Keratinocyte (primary cell): ENCODE data around the gene KLHL42. TPM values are rescaled to one million over a fixed set of nuclear protein-coding genes. Genes with fewer than 3 reads are reported as not detected.
A peak's percentile ranks its signal among the peaks of the same experiment; 100 is the strongest.

Experiments used
- DNase-seq: peaks from one replicate; pipeline ENCODE4 v3.0.0-alpha.2; 2011; ENCODE audit warnings: low read depth, missing footprints, low spot score
- FAIRE-seq: peaks from 2 replicates; lab custom pipeline; 2011; peaks lifted over from hg19 to GRCh38; lab: Jason Lieb, UNC
- H2AFZ ChIP-seq: 2 replicates; pipeline ENCODE4 v1.6.0; 2012; ENCODE audit warnings: low read length, control low read depth, inconsistent platforms; ENCODE audit not compliant: control insufficient read depth
- H3K27ac ChIP-seq: 2 replicates; pipeline ENCODE4 v1.5.1; 2011; ENCODE audit warnings: low read length; ENCODE audit not compliant: control insufficient read depth, insufficient read depth
- H3K27me3 ChIP-seq: 3 replicates; pipeline ENCODE4 v1.6.0; 2011; ENCODE audit warnings: low read length; ENCODE audit not compliant: control insufficient read depth, insufficient read depth; ENCODE audit errors: extremely low read depth
- H3K36me3 ChIP-seq, 2 experiments: 2 replicates in 1 of 2; 3 replicates in 1 of 2; pipeline ENCODE4 v1.5.1; 2011; ENCODE audit warnings: low read length in 2 of 2, mild to moderate bottlenecking in 1 of 2; ENCODE audit not compliant: control insufficient read depth in 2 of 2, insufficient read depth in 2 of 2; ENCODE audit errors: extremely low read depth in 1 of 2
- H3K4me1 ChIP-seq: 3 replicates; pipeline ENCODE4 v1.5.1; 2011; ENCODE audit warnings: low read length; ENCODE audit not compliant: control insufficient read depth, insufficient read depth; ENCODE audit errors: extremely low read depth
- H3K4me2 ChIP-seq: 3 replicates; pipeline ENCODE4 v1.6.0; 2011; ENCODE audit warnings: low read depth, low read length; ENCODE audit not compliant: control insufficient read depth, insufficient read depth; ENCODE audit errors: extremely low read depth
- H3K4me3 ChIP-seq, 3 experiments: fragments of 200-600 bp in 1 of 3; sonication (generic) in 1 of 3; 2 replicates in 2 of 3; 3 replicates in 1 of 3; pipeline ENCODE4 v1.5.1; 2011 to 2016; ENCODE audit warnings: low read length in 3 of 3, mild to moderate bottlenecking in 3 of 3, control low read depth in 2 of 3, inconsistent platforms in 1 of 3, low read depth in 1 of 3, mixed read lengths in 1 of 3, mixed run types in 1 of 3, moderate library complexity in 1 of 3; ENCODE audit not compliant: control insufficient read depth in 2 of 3, insufficient read depth in 2 of 3; ENCODE audit errors: extremely low read depth in 1 of 3
- H3K79me2 ChIP-seq: 2 replicates; pipeline ENCODE4 v1.6.0; 2012; ENCODE audit warnings: low read length; ENCODE audit not compliant: control insufficient read depth, insufficient read depth
- H3K9ac ChIP-seq: 3 replicates; pipeline ENCODE4 v1.6.0; 2011; ENCODE audit warnings: low read length; ENCODE audit not compliant: control insufficient read depth, insufficient read depth; ENCODE audit errors: extremely low read depth
- H3K9me1 ChIP-seq: 3 replicates; pipeline ENCODE4 v1.6.0; 2011; ENCODE audit warnings: low read length; ENCODE audit not compliant: control insufficient read depth, insufficient read depth; ENCODE audit errors: extremely low read depth
- H3K9me3 ChIP-seq: 2 replicates; pipeline ENCODE4 v1.5.1; 2012; ENCODE audit warnings: low read depth, low read length; ENCODE audit not compliant: control insufficient read depth
- H4K20me1 ChIP-seq: 3 replicates; pipeline ENCODE4 v1.6.0; 2011; ENCODE audit warnings: low read length; ENCODE audit not compliant: control insufficient read depth, insufficient read depth; ENCODE audit errors: extremely low read depth
- CTCF ChIP-seq, 3 experiments: IDR thresholded peaks in 1 of 3; conservative IDR thresholded peaks in 1 of 3; optimal IDR thresholded peaks in 1 of 3; 2 replicates in 2 of 3; 3 replicates in 1 of 3; pipeline versions ENCODE3 to v1.5.1; 2011; ENCODE audit warnings: low read length in 3 of 3, mild to moderate bottlenecking in 3 of 3, moderate library complexity in 2 of 3, control low read depth in 1 of 3, inconsistent platforms in 1 of 3; ENCODE audit not compliant: insufficient read depth in 2 of 3; ENCODE audit errors: extremely low read depth in 1 of 3
- EZH2 ChIP-seq: IDR thresholded peaks from one replicate; pipeline ENCODE4 v1.6.1; 2012; ENCODE audit warnings: inconsistent platforms, mild to moderate bottlenecking, low read length, moderate library complexity
- dilution Hi-C: fragments of 300-500 bp; cut with MboI; formaldehyde crosslinking; loops from one replicate; pipeline ENCODE4 v1.7.0; 2020; ENCODE audit warnings: low sequenced_read_pairs; ENCODE audit not compliant: extremely low pct_ligation_motif_present
- polyA plus RNA-seq, 5 experiments: library from polyadenylated mRNA; depleted of rRNA in 3 of 5; stranded (reverse) in 3 of 5; stranded (forward) in 1 of 5; unstranded in 1 of 5; fragments of >200 nt; gene quantifications; 1 replicate in 1 of 5; 2 replicates in 3 of 5; 3 replicates in 1 of 5; pipeline versions ENCODE4 v1.2.1 to v1.2.3, GENCODE V29; 2011 to 2012; ENCODE audit warnings: missing spikeins in 2 of 5, low read depth in 1 of 5, low replicate concordance in 1 of 5

Gene KLHL42
- polyA plus RNA-seq, 1 donor (not counting 4 experiments of a cell fraction or from before 2014, with no cell fraction given): 27.2 TPM

- no peak overlapping the region for H3K27ac ChIP-seq
- no peaks in the 10 kb centered on the region for H4K20me1 ChIP-seq
- no peaks in the 10 kb centered on the region for H3K36me3 ChIP-seq
- FAIRE-seq (peak; percentile 62), DNase-seq (no peak)
- H2AFZ ChIP-seq: peak overlapping the region; percentile 41
- H3K4me2 ChIP-seq: peak overlapping the region; percentile 59
- H3K4me1 ChIP-seq: peaks cover 32% of the 10 kb centered on the region
- no peaks in the 10 kb centered on the region for H3K27me3 ChIP-seq
- TF ChIP-seq CTCF (optimal IDR thresholded peaks at IDR 0.05 in 1 of 3, IDR thresholded peaks at IDR 0.05 in 1 of 3, conservative IDR thresholded peaks at IDR 0.05 in 1 of 3; ENCODE audit: extremely low read depth in 1 of 3, insufficient read depth in 2 of 3, low read length in 3 of 3): no peak
- no peak for TF ChIP-seq EZH2
- peak overlapping the region in 2 of 3 experiments; percentile 1 to 23 for H3K4me3 ChIP-seq
- no peaks in the 10 kb centered on the region for H3K9me1 ChIP-seq
- no peaks in the 10 kb centered on the region for H3K9me3 ChIP-seq
- H3K79me2 ChIP-seq: no peaks in the 10 kb centered on the region
- dilution Hi-C loops: no loop called here
- peak overlapping the region; percentile 13 for H3K9ac ChIP-seq
These were observed 10.8 kb upstream of the KLHL42 start for GRCh38 chr12:27769142-27769673.

GRCh38 chr12:27771481-27772327, 8.3 kb upstream of the KLHL42 start:
- no peak overlapping the region for H3K9ac ChIP-seq

More at GRCh38 chr12:27771481-27772327, 8.3 kb upstream of the KLHL42 start:
- H4K20me1 ChIP-seq: no peaks in the 10 kb centered on the region
- no peak for TF ChIP-seq EZH2
- TF ChIP-seq CTCF (optimal IDR thresholded peaks at IDR 0.05 in 1 of 3, IDR thresholded peaks at IDR 0.05 in 1 of 3, conservative IDR thresholded peaks at IDR 0.05 in 1 of 3; ENCODE audit: extremely low read depth in 1 of 3, insufficient read depth in 2 of 3, low read length in 3 of 3): no peak
- no peaks in the 10 kb centered on the region for H3K9me3 ChIP-seq
- H3K4me1 ChIP-seq: peaks cover 32% of the 10 kb centered on the region
- peak overlapping the region; percentile 34 for H3K27ac ChIP-seq
- peak overlapping the region in 1 of 3 experiments; percentile 56 for H3K4me3 ChIP-seq
- no peak overlapping the region for H2AFZ ChIP-seq
- H3K36me3 ChIP-seq: no peaks in the 10 kb centered on the region
- FAIRE-seq (no peak), DNase-seq (no peak)
- no peaks in the 10 kb centered on the region for H3K27me3 ChIP-seq
- no peaks in the 10 kb centered on the region for H3K79me2 ChIP-seq
- H3K4me2 ChIP-seq: peak overlapping the region; percentile 78
- H3K9me1 ChIP-seq: no peaks in the 10 kb centered on the region
- dilution Hi-C loops: no loop called here
